ENCODE data around the gene ZNF385B.

ZNF385B gene

GRCh38 chr2:179561702-179562101 lies 299.7 kb downstream of the ZNF385B start:
- no peak overlapping the region for H3K27ac ChIP-seq (replicated peaks)
- DNase-seq (ENCODE audit: low read depth in 1 of 2, low spot score in 1 of 2) = no peak
- no peak for TF ChIP-seq GABPA (IDR thresholded peaks at IDR 0.05; ENCODE audit: low read depth)
- no peak for TF ChIP-seq POLR2AphosphoS5 (IDR thresholded peaks at IDR 0.05; ENCODE audit: low read depth)
- no peak for TF ChIP-seq REST (IDR thresholded peaks at IDR 0.05; ENCODE audit: insufficient replicate concordance, low read depth)
- TF ChIP-seq SPI1 (IDR thresholded peaks at IDR 0.05; ENCODE audit: borderline replicate concordance, low read depth) = no peak
- TF ChIP-seq CTCF (IDR thresholded peaks at IDR 0.05; ENCODE audit: insufficient read depth, low read length) = no peak
- no peaks in the 10 kb centered on the region for H3K27me3 ChIP-seq (ENCODE audit: insufficient read depth, poor library complexity, severe bottlenecking)
- no peak overlapping the region for H3K4me3 ChIP-seq (replicated peaks; ENCODE audit: insufficient read depth, low read length)

GRCh38 chr2:179560257-179560735 lies 301.1 kb downstream of the ZNF385B start:
- no peak overlapping the region for H3K27ac ChIP-seq (replicated peaks)
- DNase-seq (ENCODE audit: low read depth in 1 of 2, low spot score in 1 of 2) = no peak
- no peak for TF ChIP-seq CTCF (IDR thresholded peaks at IDR 0.05; ENCODE audit: insufficient read depth, low read length)
- TF ChIP-seq POLR2AphosphoS5 (IDR thresholded peaks at IDR 0.05; ENCODE audit: low read depth) = no peak
- TF ChIP-seq SPI1 (IDR thresholded peaks at IDR 0.05; ENCODE audit: borderline replicate concordance, low read depth) = no peak
- TF ChIP-seq REST (IDR thresholded peaks at IDR 0.05; ENCODE audit: insufficient replicate concordance, low read depth) = no peak
- TF ChIP-seq GABPA (IDR thresholded peaks at IDR 0.05; ENCODE audit: low read depth) = no peak
- H3K4me3 ChIP-seq (replicated peaks; ENCODE audit: insufficient read depth, low read length) = no peak overlapping the region
- H3K27me3 ChIP-seq (ENCODE audit: insufficient read depth, poor library complexity, severe bottlenecking) = no peaks in the 10 kb centered on the region

GRCh38 chr2:179559108-179559806 lies 302.2 kb downstream of the ZNF385B start:
- no peak for DNase-seq (ENCODE audit: low read depth in 1 of 2, low spot score in 1 of 2)
- no peaks in the 10 kb centered on the region for H3K27me3 ChIP-seq (ENCODE audit: insufficient read depth, poor library complexity, severe bottlenecking)
- H3K27ac ChIP-seq (replicated peaks) = no peak overlapping the region
- TF ChIP-seq CTCF (IDR thresholded peaks at IDR 0.05; ENCODE audit: insufficient read depth, low read length) = no peak
- TF ChIP-seq POLR2AphosphoS5 (IDR thresholded peaks at IDR 0.05; ENCODE audit: low read depth) = no peak
- TF ChIP-seq GABPA (IDR thresholded peaks at IDR 0.05; ENCODE audit: low read depth) = no peak
- TF ChIP-seq REST (IDR thresholded peaks at IDR 0.05; ENCODE audit: insufficient replicate concordance, low read depth) = no peak
- no peak for TF ChIP-seq SPI1 (IDR thresholded peaks at IDR 0.05; ENCODE audit: borderline replicate concordance, low read depth)
- no peak overlapping the region for H3K4me3 ChIP-seq (replicated peaks; ENCODE audit: insufficient read depth, low read length)
